Measurements from ENCODE around the gene NADK2. TPM values are rescaled to one million over a fixed set of nuclear protein-coding genes. Genes with fewer than 3 reads are reported as not detected.

NADK2 gene
- total RNA-seq, 3 donors from 2014 or later: 27.4 to 31.8 (median 27.9) TPM

DNA sequence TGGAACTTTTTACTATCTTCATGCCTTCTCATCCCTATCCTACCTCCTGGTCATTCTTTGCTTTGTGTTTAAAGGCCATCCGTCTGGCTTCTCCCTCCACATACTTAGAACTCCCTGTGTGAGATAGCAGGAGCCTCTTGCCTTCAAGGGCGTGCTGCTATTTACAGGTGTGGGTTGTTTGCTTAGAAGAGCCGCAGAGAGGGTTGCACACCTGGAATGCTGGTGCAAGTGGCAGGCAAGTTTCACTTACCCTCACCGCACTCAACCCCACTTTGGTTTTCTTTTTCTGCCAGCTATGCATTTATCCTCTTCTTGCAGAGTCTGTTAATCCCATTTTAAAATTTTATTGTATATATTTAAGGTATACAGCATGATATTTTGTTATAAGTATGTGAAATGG lies 77.3 kb downstream of the NADK2 start:
- Histone ChIP-seq H3K36me3 (no peaks in the 10 kb centered on the region), H3K4me1 (no peaks in the 10 kb centered on the region), H3K9me3 (no peaks in the 10 kb centered on the region), H3K27ac (no peak overlapping the region), H3K27me3 (no peaks in the 10 kb centered on the region), H3K4me3 (no peak overlapping the region)
- intact Hi-C loops (cut with DNase I; ENCODE audit: low total_unique reads): no loop called here
- no peak for DNase-seq (ENCODE audit: low spot score in 2 of 2)
- TF ChIP-seq, protein P1, sequence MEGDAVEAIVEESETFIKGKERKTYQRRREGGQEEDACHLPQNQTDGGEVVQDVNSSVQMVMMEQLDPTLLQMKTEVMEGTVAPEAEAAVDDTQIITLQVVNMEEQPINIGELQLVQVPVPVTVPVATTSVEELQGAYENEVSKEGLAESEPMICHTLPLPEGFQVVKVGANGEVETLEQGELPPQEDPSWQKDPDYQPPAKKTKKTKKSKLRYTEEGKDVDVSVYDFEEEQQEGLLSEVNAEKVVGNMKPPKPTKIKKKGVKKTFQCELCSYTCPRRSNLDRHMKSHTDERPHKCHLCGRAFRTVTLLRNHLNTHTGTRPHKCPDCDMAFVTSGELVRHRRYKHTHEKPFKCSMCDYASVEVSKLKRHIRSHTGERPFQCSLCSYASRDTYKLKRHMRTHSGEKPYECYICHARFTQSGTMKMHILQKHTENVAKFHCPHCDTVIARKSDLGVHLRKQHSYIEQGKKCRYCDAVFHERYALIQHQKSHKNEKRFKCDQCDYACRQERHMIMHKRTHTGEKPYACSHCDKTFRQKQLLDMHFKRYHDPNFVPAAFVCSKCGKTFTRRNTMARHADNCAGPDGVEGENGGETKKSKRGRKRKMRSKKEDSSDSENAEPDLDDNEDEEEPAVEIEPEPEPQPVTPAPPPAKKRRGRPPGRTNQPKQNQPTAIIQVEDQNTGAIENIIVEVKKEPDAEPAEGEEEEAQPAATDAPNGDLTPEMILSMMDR (IDR thresholded peaks at IDR 0.05): no peak
- TF ChIP-seq POLR2A (IDR thresholded peaks at IDR 0.05) (no peak), POLR2AphosphoS5 (IDR thresholded peaks at IDR 0.05) (no peak)

DNA sequence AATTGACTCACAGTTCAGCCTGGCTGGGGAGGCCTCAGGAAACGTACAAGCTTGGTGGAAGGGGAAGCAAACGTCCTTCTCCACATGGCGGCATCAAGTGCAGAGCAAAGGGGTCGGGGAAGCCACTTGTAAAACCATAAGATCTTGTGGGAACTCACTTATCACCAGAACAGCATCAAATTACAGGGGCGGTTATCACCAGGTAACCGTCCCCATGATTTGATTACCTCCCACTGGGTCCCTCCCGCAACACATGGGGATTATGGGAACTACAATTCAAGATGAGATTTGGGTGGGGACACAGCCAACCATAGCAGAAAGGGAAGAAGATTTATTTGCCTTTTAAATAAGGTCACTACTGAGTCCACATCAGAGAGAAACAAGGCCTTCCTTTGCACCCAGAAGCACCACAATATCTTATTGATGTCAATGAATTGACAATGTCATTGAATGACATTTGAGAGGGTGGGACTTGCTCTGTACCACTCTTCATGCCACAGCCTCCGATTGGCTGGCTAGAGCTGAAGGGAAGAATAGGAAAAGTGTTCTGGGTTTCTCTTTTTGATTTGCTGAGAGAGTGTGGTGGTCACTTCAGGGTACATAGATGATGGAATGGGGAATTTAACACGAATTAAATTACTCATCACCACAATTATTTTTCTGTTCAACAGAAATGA lies 78.8 kb downstream of the NADK2 start:
- DNase-seq (ENCODE audit: low spot score in 2 of 2): no peak
- H3K27ac ChIP-seq: no peak overlapping the region
- no peaks in the 10 kb centered on the region for H3K9me3 ChIP-seq
- no peak overlapping the region for H3K4me3 ChIP-seq
- intact Hi-C loops (cut with DNase I; ENCODE audit: low total_unique reads): no loop called here
- H3K36me3 ChIP-seq: no peaks in the 10 kb centered on the region
- H3K4me1 ChIP-seq: no peaks in the 10 kb centered on the region
- no peaks in the 10 kb centered on the region for H3K27me3 ChIP-seq
- TF ChIP-seq POLR2A (IDR thresholded peaks at IDR 0.05) (no peak), POLR2AphosphoS5 (IDR thresholded peaks at IDR 0.05) (no peak)
- TF ChIP-seq, protein P1 (IDR thresholded peaks at IDR 0.05): no peak

DNA sequence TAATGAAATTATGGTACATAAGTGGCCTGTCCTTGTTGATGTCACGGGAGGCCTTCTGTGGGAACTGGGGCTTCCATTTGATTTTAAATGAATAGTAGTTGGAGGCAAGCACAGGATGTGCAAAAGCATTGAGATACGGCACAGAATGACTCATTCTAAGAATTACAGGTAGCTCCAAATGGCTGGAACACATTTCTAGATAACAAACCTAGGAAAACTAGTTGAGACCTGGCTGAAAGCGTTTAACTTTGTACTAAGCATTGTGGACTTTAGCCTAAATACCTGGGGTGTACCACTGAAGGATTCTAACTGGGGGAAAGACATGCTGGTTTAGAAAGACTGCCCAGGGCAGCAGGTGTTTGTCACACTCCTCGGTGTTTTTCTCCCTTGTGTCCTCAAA lies 80.4 kb downstream of the NADK2 start:
- TF ChIP-seq POLR2AphosphoS5 (IDR thresholded peaks at IDR 0.05): no peak
- TF ChIP-seq, protein P1 (IDR thresholded peaks at IDR 0.05): no peak
- TF ChIP-seq POLR2A (IDR thresholded peaks at IDR 0.05): no peak
- Histone ChIP-seq H3K9me3 (no peaks in the 10 kb centered on the region), H3K4me1 (no peaks in the 10 kb centered on the region), H3K27ac (no peak overlapping the region), H3K4me3 (no peak overlapping the region), H3K27me3 (no peaks in the 10 kb centered on the region), H3K36me3 (no peaks in the 10 kb centered on the region)
- no peak for DNase-seq (ENCODE audit: low spot score in 2 of 2)
- intact Hi-C loops (cut with DNase I; ENCODE audit: low total_unique reads): no loop called here

DNA sequence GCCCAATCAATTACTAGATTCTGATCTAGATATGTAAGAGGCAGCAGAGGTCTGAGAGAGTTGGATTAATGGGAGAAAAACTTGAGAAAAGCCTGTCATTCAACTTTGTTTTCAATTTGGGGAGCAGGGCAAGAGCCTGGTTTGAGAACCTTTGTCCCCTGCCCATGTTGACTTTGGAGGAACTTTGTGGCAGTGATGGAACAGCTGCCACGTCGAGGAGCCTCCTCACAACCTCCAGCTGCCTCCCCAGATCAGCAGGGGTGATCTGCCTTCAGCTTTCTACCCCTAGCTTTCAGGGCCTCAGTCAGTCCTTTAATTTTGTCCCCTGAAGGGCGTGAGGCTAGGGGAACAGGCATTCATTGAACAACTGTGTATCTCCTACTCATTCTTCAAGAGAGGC lies 81.1 kb downstream of the NADK2 start:
- intact Hi-C loops (cut with DNase I; ENCODE audit: low total_unique reads): no loop called here
- DNase-seq (ENCODE audit: low spot score in 2 of 2): no peak
- H3K4me3 ChIP-seq: no peak overlapping the region
- H3K27me3 ChIP-seq: no peaks in the 10 kb centered on the region
- no peaks in the 10 kb centered on the region for H3K4me1 ChIP-seq
- no peaks in the 10 kb centered on the region for H3K9me3 ChIP-seq
- no peaks in the 10 kb centered on the region for H3K36me3 ChIP-seq
- TF ChIP-seq, protein P1 (IDR thresholded peaks at IDR 0.05): no peak
- TF ChIP-seq POLR2A (IDR thresholded peaks at IDR 0.05): no peak
- no peak for TF ChIP-seq POLR2AphosphoS5 (IDR thresholded peaks at IDR 0.05)
- no peak overlapping the region for H3K27ac ChIP-seq

DNA sequence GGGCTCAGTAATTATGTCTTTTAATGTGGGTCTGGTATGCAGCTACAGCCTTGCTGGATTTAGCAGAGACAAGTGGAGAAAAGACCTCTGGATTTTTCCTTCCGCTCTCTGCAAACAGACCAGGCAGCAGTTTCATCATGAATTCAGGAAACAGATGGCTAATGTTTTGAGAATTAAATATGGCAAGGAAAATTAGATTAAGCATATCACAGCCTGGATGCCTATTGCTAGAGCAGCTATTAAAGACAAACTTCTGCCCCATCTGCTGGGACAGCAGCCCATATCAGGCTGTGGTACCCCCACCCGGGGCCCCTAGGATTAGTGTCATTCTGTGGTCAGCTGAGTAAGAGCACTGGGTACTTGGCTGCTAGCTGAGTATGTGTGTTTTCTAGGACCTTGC lies 83.6 kb downstream of the NADK2 start:
- H3K9me3 ChIP-seq: no peaks in the 10 kb centered on the region
- H3K4me1 ChIP-seq: peaks cover 0 to 4% of the 10 kb centered on the region in 2 donors
- intact Hi-C loops (cut with DNase I; ENCODE audit: low total_unique reads): no loop called here
- no peaks in the 10 kb centered on the region for H3K36me3 ChIP-seq
- no peak for DNase-seq (ENCODE audit: low spot score in 2 of 2)
- H3K27ac ChIP-seq: no peak overlapping the region
- TF ChIP-seq POLR2AphosphoS5 (IDR thresholded peaks at IDR 0.05) (no peak), POLR2A (IDR thresholded peaks at IDR 0.05) (no peak)
- TF ChIP-seq, protein P1 (IDR thresholded peaks at IDR 0.05): no peak
- H3K4me3 ChIP-seq: no peak overlapping the region
- H3K27me3 ChIP-seq: no peaks in the 10 kb centered on the region
